HepG2 (cell line): ENCODE results near the gene GRK5. TPM values are rescaled to one million over a fixed set of nuclear protein-coding genes. Genes with fewer than 3 reads are reported as not detected.

ENCODE experiments used
- AHDC1 ChIP-seq: sonication (generic); formaldehyde crosslinking; IDR thresholded peaks from 2 replicates; pipeline ENCODE4 v1.5.1; 2020; ENCODE audit warnings: mild to moderate bottlenecking, missing genetic modification reagents, borderline replicate concordance
- AKAP8 ChIP-seq: sonication (generic); formaldehyde crosslinking; IDR thresholded peaks from 2 replicates; pipeline ENCODE4 v1.5.1; 2020; ENCODE audit warnings: mild to moderate bottlenecking, missing genetic modification reagents
- CAMTA2 ChIP-seq: sonication (generic); formaldehyde crosslinking; IDR thresholded peaks from 2 replicates; pipeline ENCODE4 v1.4.0; 2020; ENCODE audit warnings: mild to moderate bottlenecking, missing genetic modification reagents, borderline replicate concordance
- FOSL1 ChIP-seq: sonication (generic); formaldehyde crosslinking; IDR thresholded peaks from 2 replicates; pipeline ENCODE4 v1.9.0; 2021; ENCODE audit warnings: missing genetic modification reagents, borderline replicate concordance
- GPN1 ChIP-seq: sonication (generic); formaldehyde crosslinking; IDR thresholded peaks from 2 replicates; pipeline ENCODE4 v1.5.1; 2020; ENCODE audit warnings: missing genetic modification reagents, borderline replicate concordance
- HCFC1 ChIP-seq: fragments of 150-350 bp; IDR thresholded peaks from 2 replicates; pipeline ENCODE4 v1.6.1; 2014; ENCODE audit warnings: low read depth, low read length
- HMGXB4 ChIP-seq, 2 experiments: sonication (generic) in 1 of 2; formaldehyde crosslinking in 1 of 2; IDR thresholded peaks; 2 replicates each; pipeline versions ENCODE4 v1.4.0 to v1.6.1; 2018 to 2020; ENCODE audit warnings: missing genetic modification reagents in 2 of 2, borderline replicate concordance in 1 of 2, low read depth in 1 of 2, mild to moderate bottlenecking in 1 of 2, missing biosample characterization in 1 of 2
- MXD1 ChIP-seq: sonication (generic); formaldehyde crosslinking; IDR thresholded peaks from 2 replicates; pipeline ENCODE4 v1.4.0; 2020; ENCODE audit warnings: mild to moderate bottlenecking, missing genetic modification reagents
- MXI1 ChIP-seq: IDR thresholded peaks from 3 replicates; pipeline ENCODE4 v1.6.1; 2012; ENCODE audit warnings: low read depth, low read length, inconsistent platforms, borderline replicate concordance
- NBN ChIP-seq: fragments of 450-650 bp; conservative IDR thresholded peaks from 2 replicates; pipeline ENCODE4 v1.6.1; 2017
- RARA ChIP-seq: IDR thresholded peaks from 2 replicates; pipeline ENCODE4 v1.6.1; 2016; ENCODE audit warnings: missing genetic modification reagents, missing compliant biosample characterization
- RCOR2 ChIP-seq: IDR thresholded peaks from 2 replicates; pipeline ENCODE4 v1.6.1; 2016; ENCODE audit warnings: missing biosample characterization, missing genetic modification reagents
- TAF1 ChIP-seq: sonication (generic); formaldehyde crosslinking; IDR thresholded peaks from 2 replicates; pipeline ENCODE4 v1.4.0; 2020; ENCODE audit warnings: missing genetic modification reagents
- YEATS4 ChIP-seq: sonication (generic); formaldehyde crosslinking; IDR thresholded peaks from 2 replicates; pipeline ENCODE4 v1.4.0; 2020; ENCODE audit warnings: missing genetic modification reagents, borderline replicate concordance
- ZBTB25 ChIP-seq: IDR thresholded peaks from 2 replicates; pipeline ENCODE4 v1.6.1; 2018; ENCODE audit warnings: missing genetic modification reagents
- ZFP41 ChIP-seq: sonication (generic); formaldehyde crosslinking; IDR thresholded peaks from 2 replicates; pipeline ENCODE4 v1.4.0; 2020; ENCODE audit warnings: mild to moderate bottlenecking, missing genetic modification reagents, borderline replicate concordance
- ZKSCAN5 ChIP-seq: sonication (generic); formaldehyde crosslinking; IDR thresholded peaks from 2 replicates; pipeline ENCODE4 v1.5.1; 2020; ENCODE audit warnings: mild to moderate bottlenecking, missing genetic modification reagents
- ZNF251 ChIP-seq: sonication (generic); formaldehyde crosslinking; IDR thresholded peaks from 2 replicates; pipeline ENCODE4 v1.9.0; 2021; ENCODE audit warnings: mild to moderate bottlenecking, missing genetic modification reagents
- ZNF549 ChIP-seq: sonication (generic); formaldehyde crosslinking; IDR thresholded peaks from 2 replicates; pipeline ENCODE4 v1.5.0; 2020; ENCODE audit warnings: missing genetic modification reagents
- ZSCAN29 ChIP-seq: sonication (generic); formaldehyde crosslinking; conservative IDR thresholded peaks from 2 replicates; pipeline ENCODE4 v1.4.0; 2020; ENCODE audit warnings: mild to moderate bottlenecking, missing genetic modification reagents
- polyA plus RNA-seq, 8 experiments: library from polyadenylated mRNA; depleted of rRNA in 3 of 8; stranded (reverse) in 7 of 8; unstranded in 1 of 8; fragments of >200 nt; fragmentation: Illumina TruSeq in 4 of 8; extraction: Trizol in 4 of 8; gene quantifications; 2 replicates each; pipeline versions ENCODE4 v1.2.1 to v1.2.3, GENCODE V29; 2011 to 2016; ENCODE audit warnings: low read depth in 4 of 8, missing spikeins in 1 of 8, mixed read lengths in 1 of 8; ENCODE audit not compliant: insufficient read depth in 1 of 8
- total RNA-seq, 5 experiments: library from RNA; depleted of rRNA; stranded (reverse); fragments of >200 nt; fragmentation: Illumina TruSeq; extraction: Trizol; gene quantifications; 2 replicates each; pipeline ENCODE4 v1.2.3, GENCODE V29; 2016; ENCODE audit warnings: low read depth in 1 of 5

GRK5 gene
- total and polyA plus RNA-seq, 2 of the 13 experiments (the other 11 are each of a cell fraction or from before 2014, with no cell fraction given): 10.4 to 12.6 TPM

GRCh38 chr10:119205894-119206602 is 1.3 kb upstream of the GRK5 start (continued):
- TF ChIP-seq YEATS4 (CRISPR knock-in tag) (peak; percentile 58; the same call in 1 of the 2 replicates), RARA (CRISPR knock-in tag) (peak; percentile 22; the same call in 1 of the 2 replicates), AKAP8 (no peak), HMGXB4 (CRISPR knock-in tag; IDR thresholded peaks at IDR 0.05; ENCODE audit: borderline replicate concordance in 1 of 2, low read depth in 1 of 2) (peak; percentile 38 to 61; a peak in 3 of 4 replicates), ZBTB25 (CRISPR knock-in tag) (no peak), NBN (no peak), MXI1 (no peak), AHDC1 (CRISPR knock-in tag) (no peak), RCOR2 (CRISPR knock-in tag) (peak; percentile 87), CAMTA2 (CRISPR knock-in tag) (no peak), TAF1 (CRISPR knock-in tag) (peak; percentile 61; the same call in 1 of the 2 replicates), GPN1 (CRISPR knock-in tag) (no peak), ZFP41 (no peak), ZNF251 (no peak), ZKSCAN5 (CRISPR knock-in tag) (no peak), ZSCAN29 (no peak), FOSL1 (CRISPR knock-in tag) (no peak), ZNF549 (no peak), HCFC1 (no peak), MXD1 (CRISPR knock-in tag) (0 out of 2 replicates have a peak, but pooled peaks have one; percentile 17)
